AG09309 (cell line): ENCODE results near the gene APOH.

Experiments
- DNase-seq: peaks from one replicate; pipeline ENCODE4 v3.0.0-alpha.2; 2010; ENCODE audit warnings: low read depth
- H3K4me3 ChIP-seq: 2 replicates; pipeline ENCODE4 v1.5.1; 2011; ENCODE audit warnings: mild to moderate bottlenecking, low read depth, low read length, moderate library complexity; ENCODE audit not compliant: control insufficient read depth
- CTCF ChIP-seq: IDR thresholded peaks from 2 replicates; pipeline ENCODE4 v1.5.1; 2011; ENCODE audit warnings: mild to moderate bottlenecking, low read depth, low read length, inconsistent platforms; ENCODE audit not compliant: insufficient read depth, control insufficient read depth; ENCODE audit errors: missing control alignments

The APOH gene

GRCh38 chr17:66171172-66171571 is 58.0 kb downstream of the APOH start:
- DNase-seq, result no peak
- TF ChIP-seq CTCF, result no peak
- no peak overlapping the region for H3K4me3 ChIP-seq

- no peak for DNase-seq
- H3K4me3 ChIP-seq, result no peak overlapping the region
- TF ChIP-seq CTCF, result no peak
Observed at GRCh38 chr17:66169839-66170238, 59.4 kb downstream of the APOH start.

GRCh38 chr17:66167189-66167815 is 61.9 kb downstream of the APOH start:
- no peak overlapping the region for H3K4me3 ChIP-seq
- DNase-seq, result no peak
- no peak for TF ChIP-seq CTCF

GRCh38 chr17:66165537-66166123 is 63.6 kb downstream of the APOH start:
- DNase-seq, result peak; percentile 35
- peak; percentile 49 for TF ChIP-seq CTCF

More at GRCh38 chr17:66165537-66166123, 63.6 kb downstream of the APOH start:
- H3K4me3 ChIP-seq, result no peak overlapping the region
